ENCODE measurements around the gene GDPGP1.

The GDPGP1 gene

GRCh38 chr15:90205050-90205848, 28.8 kb upstream of the GDPGP1 start:
- DNase-seq (ENCODE audit: low read depth), result no peak

- no peak for DNase-seq (ENCODE audit: low read depth)
Measured at GRCh38 chr15:90205886-90206285, 28.1 kb upstream of the GDPGP1 start.

GRCh38 chr15:90207252-90207651, 26.8 kb upstream of the GDPGP1 start:
- DNase-seq (ENCODE audit: low read depth), result no peak

- DNase-seq (ENCODE audit: low read depth), result no peak
Measured at GRCh38 chr15:90208356-90208755, 25.7 kb upstream of the GDPGP1 start.

GRCh38 chr15:90209591-90209990, 24.4 kb upstream of the GDPGP1 start:
- no peak for DNase-seq (ENCODE audit: low read depth)

- DNase-seq (ENCODE audit: low read depth), result no peak
Measured at GRCh38 chr15:90210593-90210992, 23.4 kb upstream of the GDPGP1 start.

GRCh38 chr15:90211009-90211408, 23.0 kb upstream of the GDPGP1 start:
- DNase-seq (ENCODE audit: low read depth), result no peak

- DNase-seq (ENCODE audit: low read depth), result no peak
Measured at GRCh38 chr15:90211440-90212143, 22.4 kb upstream of the GDPGP1 start.

- DNase-seq (ENCODE audit: low read depth), result no peak
Measured at GRCh38 chr15:90212221-90213098, 21.5 kb upstream of the GDPGP1 start.

GRCh38 chr15:90213122-90213817, 20.7 kb upstream of the GDPGP1 start:
- DNase-seq (ENCODE audit: low read depth), result no peak

GRCh38 chr15:90213818-90214204, 20.2 kb upstream of the GDPGP1 start:
- DNase-seq (ENCODE audit: low read depth), result no peak

- no peak for DNase-seq (ENCODE audit: low read depth)
Measured at GRCh38 chr15:90214553-90215196, 19.3 kb upstream of the GDPGP1 start.

- DNase-seq (ENCODE audit: low read depth), result no peak
Measured at GRCh38 chr15:90217671-90218394, 16.2 kb upstream of the GDPGP1 start.

GRCh38 chr15:90219421-90220141, 14.4 kb upstream of the GDPGP1 start:
- peak; percentile 41 for DNase-seq (ENCODE audit: low read depth)

- DNase-seq (ENCODE audit: low read depth), result no peak
Measured at GRCh38 chr15:90221246-90221900, 12.6 kb upstream of the GDPGP1 start.

GRCh38 chr15:90222547-90222946, 11.5 kb upstream of the GDPGP1 start:
- DNase-seq (ENCODE audit: low read depth), result no peak

- DNase-seq (ENCODE audit: low read depth), result no peak
Measured at GRCh38 chr15:90223441-90224165, 10.4 kb upstream of the GDPGP1 start.

- DNase-seq (ENCODE audit: low read depth), result no peak
Measured at GRCh38 chr15:90225047-90225446, 9.0 kb upstream of the GDPGP1 start.
